GM21528 (cell line): ENCODE results near the gene TPST1.

Source experiments
- ATAC-seq: cut with Tn5 transposase; IDR thresholded peaks from one replicate; pipeline ENCODE4 v1.9.1; 2021; ENCODE audit warnings: mild to moderate bottlenecking, moderate library complexity; ENCODE audit not compliant: unreplicated experiment, low FRiP score

TPST1 gene

DNA sequence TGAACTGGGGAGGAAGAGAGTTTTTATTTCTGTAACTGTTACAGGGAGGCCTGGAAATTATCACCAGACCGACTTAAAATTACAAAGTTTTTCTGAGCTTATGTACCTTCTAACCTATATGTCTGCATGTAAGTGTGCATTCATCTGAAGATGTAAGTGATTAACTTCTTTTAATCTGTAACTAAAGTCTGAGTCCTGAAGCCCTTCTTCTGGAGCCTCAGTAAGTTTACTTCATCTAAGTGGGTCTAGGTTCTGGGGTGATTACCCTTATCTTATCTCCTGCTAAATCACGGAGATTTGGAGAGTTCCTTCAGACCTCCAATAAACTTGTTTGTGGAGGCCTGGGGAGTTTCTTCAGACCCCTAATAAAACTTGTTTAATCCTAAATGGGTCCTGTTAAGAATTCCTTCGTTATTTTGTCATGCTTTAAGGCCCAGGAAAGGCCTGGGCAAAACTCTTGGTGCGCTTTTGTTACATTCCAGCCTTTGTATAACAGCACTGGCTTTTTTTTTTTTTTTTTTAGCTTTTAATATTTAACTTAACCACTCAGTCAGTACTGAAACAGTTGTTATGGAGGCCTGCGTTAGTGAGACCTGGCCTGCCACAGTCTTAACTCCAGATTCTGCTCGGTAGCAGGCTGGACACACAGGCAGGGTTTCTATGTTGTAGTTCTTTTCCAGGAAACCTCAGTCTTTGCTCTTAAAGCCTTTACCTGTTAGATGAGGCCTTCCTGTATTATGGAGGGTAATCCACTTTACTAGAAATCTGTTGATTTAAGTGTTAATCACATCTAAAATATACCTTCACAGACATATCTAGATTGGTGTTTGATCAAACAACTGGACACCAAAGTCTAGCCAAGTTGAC lies 33.0 kb downstream of the TPST1 start:
- ATAC-seq, result no peak

DNA sequence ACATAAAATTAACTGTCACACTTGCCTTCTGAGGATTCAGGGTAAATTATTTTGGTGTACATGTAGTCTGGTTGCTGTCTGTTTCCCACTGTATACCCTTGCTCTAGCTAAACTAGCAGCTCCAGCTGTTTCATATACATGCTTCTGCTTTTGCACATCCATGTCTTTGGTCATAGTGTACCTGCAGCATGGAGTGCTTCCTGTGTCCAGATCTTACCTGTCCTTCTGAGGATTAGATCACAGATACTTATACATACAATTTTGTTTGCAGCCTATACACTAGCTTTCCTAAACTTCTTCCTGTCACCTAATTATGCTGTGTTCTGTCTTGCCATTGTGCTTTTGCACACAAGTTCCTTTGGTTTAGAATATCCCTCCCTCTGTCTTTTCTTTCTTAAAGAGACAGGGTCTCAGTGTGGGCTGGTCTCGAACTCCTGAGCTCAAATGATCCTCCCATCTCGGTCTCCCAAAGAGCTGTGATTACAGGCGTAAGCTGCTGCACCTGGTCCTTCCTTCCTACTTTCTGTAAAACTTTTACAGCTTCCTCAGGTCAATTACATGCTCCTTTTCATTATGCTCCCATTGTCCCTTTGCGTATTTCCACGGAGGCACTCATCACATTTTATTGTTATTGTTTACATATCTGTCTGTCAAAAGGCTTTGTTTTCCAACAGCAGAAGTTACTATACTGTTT lies 33.8 kb downstream of the TPST1 start:
- no peak for ATAC-seq

DNA sequence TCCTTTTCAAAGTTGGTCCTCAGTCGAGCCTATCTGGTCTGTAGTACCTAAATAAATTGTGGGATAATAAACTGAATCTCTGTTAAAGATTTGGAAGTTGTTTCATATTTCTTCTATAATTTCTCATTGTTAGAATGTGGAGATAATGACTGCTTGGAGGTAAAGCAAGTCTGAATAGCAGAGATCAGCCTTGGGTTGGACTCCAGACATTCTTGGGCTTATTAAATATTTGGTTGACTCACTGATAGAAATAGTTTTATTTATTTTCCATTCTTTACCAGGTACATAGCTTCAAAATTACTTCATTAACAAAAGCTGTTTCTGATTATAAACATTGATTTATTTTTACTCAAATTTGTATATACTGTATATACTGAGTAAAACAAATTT lies 34.3 kb downstream of the TPST1 start:
- no peak for ATAC-seq

DNA sequence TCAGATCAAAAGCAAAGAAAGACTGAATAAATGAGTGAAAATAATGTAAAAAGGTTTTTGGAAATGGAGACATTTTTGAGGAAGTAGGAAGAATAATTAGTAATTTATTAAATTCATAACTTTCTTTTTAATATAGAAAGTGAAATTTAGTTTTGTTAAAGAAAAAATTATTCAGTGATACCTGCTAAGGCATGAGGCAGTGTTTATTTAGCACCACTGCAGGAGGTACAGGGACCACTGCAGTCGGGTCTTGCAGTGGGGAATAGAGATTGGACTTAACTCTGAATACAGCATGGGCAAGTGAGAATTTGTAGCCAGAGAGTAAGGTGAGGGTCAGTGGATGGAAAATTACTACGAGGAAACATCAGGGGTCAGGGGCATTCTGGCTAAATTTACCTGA lies 39.9 kb downstream of the TPST1 start:
- no peak for ATAC-seq

DNA sequence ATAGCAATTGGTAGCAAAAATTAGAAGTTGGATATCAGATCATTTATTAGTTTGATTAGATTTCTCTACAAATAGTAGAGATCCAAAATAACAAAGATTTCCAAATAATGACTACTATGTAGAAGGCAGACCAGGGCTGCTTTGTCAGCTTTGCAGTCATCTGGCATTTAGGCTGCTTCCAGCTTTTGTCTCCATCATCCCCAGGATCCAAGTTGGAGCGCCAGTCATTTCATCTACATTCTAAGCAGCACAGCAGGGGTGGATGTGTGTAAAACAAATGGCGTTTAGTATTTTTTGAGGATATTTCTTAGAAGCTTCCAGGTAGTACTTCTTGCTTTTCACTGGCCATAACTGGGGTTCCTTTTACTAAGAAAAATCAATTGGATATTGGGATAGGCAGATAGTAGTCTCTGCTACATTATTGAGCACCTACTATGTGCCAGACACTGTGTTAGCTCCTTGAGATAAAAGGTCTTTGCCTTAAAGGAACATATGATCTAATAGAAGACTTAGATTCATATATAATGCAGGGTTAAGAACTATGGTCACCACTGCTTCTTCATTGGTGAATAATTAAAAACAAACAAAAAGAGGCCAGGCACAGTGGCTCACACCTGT lies 41.5 kb downstream of the TPST1 start:
- no peak for ATAC-seq

DNA sequence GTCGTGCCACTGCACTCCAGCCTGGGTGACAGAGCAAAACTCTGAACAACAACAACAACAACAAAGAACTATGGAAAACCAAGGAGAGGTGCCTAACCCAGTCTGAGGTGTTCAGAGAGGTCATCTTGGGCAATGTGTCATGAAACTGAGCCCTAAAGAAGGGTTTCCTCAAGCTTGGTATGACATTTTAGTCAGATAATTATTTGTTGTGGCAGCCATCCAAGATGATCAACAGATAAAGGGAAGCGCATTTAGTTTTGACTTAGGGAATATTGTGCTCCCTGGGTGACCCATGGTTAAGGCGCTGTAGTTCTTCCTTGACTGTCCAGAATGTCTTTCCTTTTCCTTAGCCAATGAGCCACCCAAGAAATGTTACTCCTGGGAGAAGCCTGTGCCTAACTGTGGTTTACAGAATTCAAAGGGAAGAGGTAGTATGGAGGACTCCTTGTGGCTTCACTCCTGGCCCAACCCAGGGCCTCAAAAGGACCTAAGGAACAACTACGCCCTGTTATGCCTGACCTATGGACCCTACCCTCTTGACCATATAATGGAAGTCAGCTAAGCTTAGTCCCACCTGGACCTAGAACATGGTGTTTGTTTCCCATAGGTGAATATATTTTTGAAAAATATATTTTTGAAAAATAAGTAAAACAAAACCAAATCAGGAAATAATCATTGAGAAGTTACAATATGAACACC lies 42.4 kb downstream of the TPST1 start:
- ATAC-seq, result no peak

DNA sequence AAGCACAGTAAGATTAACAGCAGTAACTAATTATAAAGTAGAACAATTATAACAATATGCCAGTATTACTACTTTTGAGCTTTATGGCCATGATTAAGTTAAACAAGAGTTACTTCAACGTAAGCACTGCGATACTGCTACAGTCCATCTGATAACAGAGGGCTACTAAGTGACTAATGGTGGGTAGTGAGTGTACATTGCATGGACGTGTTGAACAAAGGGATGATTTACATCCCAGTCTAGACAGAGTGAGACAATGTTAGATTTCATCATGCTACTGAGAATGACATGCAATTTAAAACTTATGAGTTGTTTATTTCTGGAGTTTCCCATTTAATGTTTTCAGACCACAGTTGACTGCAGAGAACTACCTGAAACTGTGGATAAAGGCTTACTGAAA lies 45.6 kb downstream of the TPST1 start:
- ATAC-seq, result no peak

DNA sequence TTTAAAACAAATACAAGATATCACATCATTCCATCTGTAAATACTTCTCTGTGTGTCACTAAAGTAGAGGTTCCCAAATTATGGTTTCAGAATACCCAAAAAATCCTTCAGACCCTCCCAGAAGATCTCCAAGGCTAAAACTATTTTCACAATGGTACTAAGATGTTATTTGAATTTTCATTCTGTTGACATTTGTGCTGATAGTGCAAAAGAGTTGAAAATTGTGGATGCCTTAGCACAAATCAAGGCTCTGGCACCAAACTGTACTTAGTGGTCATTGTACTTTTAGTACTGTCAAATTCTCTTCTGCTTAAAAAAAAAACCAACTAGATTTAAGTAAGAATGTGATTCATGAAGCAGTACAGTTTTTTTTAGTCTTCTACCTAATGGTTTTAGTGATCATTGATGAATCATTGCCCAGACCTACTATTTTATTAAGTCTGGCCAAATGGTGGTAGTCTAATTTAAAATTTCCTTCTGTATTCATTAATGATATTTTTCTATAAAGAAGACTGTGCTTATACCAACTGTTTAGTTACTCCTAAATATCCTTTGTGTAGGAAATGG lies 50.5 kb downstream of the TPST1 start:
- no peak for ATAC-seq

DNA sequence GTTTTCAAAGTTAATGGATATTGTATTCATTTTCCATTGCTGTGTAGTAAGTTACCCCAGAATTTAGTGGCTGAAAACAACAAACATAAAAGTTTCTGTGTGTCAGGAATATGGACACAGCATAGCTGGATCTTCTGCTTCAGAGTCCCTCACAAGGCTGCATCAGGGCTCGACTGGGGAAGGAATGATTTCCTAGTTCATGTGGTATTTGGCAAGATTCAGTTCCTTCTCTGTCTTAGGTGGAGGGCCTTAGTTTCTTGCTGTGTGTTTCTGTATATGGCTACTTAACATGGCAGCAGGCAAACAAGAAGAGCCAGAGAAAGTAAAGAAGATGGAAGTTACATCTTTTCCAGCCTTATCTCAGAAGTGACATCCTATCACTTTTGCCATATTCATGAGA lies 51.1 kb downstream of the TPST1 start:
- ATAC-seq, result no peak

DNA sequence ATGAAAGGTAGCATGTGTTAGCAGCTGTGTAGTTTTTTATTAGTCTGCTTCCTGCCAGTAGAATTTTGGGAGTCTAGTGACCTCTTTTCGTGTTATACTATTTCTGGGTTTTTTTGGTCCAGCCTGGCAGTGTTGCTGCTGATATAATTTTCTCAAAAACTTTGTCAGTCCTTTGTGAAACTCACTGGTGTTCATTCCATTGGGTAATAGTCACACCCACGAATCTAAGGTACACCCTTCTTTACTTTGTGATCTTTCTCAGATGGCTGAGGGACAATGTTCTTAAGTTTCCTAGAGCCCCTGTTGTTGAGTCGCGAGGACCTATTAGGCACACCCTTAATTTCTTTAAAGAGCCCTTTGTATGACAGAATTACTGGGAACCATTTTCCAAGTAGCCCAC lies 52.3 kb downstream of the TPST1 start:
- no peak for ATAC-seq

DNA sequence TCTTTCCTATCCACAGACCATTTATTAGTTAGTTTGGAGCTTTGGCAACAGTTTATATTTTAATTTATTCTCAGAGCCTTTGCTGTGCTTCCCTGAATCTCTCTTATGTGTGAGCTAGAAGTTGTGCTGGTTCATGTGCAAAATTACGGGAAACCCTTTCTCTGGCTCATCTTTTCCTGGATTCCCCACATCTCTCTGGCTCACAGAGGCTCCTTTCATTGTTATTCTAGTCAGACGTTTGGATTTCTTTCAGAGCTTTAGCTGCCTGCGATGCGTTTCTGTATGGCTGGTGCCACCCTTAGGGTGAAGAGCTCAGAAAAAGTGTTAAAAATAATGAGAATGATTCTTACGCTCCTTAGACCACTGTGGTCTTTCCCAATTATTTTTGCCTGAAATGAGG lies 53.3 kb downstream of the TPST1 start:
- no peak for ATAC-seq

DNA sequence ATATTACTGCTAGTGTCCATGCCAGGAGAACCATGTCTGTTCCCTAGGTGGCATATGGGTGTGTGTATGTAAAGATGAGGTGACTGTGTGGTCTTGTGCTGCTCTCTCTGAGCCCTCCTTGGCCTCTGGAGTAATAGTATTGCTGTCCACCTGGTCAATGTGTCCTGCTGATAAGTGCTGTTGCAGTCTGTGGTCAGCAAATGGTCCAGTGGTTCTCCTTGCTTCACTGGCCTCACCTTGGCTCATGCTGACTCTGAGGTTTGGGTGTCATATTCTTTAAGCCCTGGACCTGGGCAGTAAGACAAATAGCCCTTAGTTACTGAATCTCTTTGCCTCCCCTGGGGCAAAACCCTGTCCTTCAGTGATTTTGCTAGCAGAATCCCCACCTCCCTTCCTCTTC lies 56.8 kb downstream of the TPST1 start:
- ATAC-seq, result no peak

DNA sequence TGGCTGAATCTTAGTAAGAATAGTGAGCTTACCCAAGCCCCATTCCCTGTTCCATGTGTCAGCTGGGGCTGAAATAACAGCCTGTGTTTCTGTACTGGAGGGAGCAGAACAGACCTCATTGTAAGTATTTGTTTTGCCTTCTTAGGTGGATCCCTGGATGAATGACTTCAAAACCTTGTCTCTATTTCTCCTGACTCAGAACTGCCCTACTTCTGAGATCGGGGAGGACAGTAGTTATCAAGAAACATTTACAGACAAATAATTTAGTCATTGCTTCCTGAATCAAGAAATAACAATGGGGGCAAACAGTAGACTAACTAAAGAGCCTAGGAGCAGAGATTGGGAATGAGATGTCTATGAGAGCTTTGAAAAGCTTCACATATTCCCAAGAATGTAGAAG lies 58.8 kb downstream of the TPST1 start:
- ATAC-seq, result no peak

DNA sequence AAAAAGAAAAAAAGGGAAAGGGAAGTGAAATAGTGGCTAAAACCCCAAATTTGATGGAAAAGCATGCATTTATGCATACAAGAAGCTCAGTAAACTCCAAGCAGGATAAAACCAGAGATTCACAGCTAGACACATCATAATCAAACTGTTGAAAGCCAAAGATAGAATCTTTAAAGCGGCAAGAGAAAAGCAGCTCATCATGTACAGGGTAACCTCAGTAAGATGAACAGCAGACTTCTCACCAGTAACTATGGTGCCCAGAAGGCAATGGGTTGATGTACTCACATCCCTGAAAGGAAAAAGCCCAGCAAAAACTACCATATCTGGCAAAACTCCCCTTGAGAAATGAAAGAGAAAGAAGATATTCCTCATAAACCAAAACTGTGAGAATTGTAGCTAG lies 60.4 kb downstream of the TPST1 start:
- no peak for ATAC-seq

DNA sequence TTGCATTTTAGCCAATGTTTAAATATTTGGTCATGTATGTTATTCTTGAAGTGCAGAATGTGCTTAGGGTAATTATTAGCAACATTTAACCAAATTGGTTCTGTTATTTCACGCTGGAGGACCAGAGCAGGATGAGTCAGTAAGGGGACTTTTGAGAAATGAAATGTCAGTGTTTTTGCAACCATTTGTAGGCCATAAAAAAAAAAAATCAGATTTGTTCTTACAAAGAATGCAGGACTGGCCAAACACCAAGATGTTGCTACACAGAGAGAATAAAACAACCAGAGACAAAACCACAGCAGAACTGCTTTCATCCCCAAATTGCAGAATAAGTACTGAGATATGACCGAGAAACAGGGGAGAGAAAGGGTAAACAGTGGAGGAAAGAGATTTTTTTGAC lies 62.1 kb downstream of the TPST1 start:
- no peak for ATAC-seq

DNA sequence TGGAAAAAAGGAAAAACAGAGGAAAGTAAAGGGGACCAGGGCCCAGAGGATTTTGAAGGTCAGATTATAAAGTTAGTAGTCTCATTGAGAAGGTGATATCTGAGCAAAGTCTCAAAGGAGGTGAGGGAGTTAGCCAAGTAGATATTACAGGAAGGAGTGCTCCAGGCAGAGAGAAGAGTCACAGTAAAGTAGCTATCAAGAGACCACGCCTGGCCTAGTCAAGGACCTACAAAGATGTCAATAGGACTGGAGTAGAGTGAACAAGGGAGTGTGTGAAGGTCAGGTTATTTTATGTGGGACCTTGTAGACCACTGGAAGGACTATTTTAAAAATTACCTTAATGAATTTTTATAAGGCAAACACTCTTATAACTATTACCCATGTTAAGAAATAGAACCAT lies 64.8 kb downstream of the TPST1 start:
- no peak for ATAC-seq

DNA sequence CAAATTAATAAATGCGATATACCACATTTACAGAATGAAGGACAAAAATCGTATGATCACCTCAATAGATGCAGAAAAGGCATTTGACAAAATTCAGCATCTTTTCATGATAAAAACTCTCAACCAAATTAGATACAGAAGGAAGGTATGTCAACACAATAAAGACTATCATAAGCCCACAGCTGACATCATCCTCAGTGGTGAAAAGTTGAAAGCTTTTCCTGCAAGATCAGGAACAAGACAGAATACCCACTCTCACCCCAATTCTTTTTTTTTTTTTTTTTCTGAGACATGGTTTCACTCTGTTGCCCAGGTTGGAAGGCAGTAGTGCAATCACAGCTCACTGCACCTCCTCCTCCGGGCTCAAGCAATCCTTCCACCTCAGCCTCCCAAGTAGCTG lies 67.2 kb downstream of the TPST1 start:
- no peak for ATAC-seq

DNA sequence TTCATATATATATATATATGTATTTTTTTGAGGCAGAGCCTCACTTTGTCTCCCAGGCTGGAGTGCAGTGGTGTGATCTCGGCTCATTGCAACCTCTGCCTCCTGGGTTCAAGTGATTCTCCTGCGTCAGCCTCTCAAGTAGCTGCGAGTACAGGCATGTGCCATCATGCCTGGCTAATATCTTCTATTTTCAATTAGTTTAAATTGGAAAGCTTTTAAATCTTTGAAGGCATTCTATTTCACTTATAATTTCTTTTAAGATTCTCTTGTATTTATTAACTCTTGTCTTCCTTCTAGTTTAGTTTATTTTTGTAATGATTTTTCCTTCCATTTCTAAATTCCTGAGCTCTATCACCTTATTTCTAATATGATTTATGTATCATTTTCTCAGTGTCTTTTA lies 71.2 kb downstream of the TPST1 start:
- ATAC-seq, result no peak

DNA sequence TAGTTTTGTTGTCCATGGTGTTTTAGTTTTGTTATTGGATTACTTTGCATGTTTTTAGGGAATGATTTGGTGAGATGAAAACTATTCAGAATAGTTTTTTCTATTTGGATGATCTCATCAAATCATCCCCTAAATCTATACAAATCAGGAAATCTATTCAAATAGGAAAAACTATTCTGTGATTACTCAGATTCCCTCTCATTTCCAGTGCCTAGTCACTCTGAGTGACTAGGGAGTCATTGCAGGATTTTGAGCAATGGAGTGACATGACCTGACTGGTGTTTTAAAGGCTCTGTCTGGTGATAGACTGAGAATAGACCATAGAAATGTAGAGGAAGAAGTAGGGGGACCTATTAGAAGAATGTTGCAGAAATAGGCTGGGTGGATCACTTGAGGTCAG lies 72.4 kb downstream of the TPST1 start:
- ATAC-seq, result no peak

DNA sequence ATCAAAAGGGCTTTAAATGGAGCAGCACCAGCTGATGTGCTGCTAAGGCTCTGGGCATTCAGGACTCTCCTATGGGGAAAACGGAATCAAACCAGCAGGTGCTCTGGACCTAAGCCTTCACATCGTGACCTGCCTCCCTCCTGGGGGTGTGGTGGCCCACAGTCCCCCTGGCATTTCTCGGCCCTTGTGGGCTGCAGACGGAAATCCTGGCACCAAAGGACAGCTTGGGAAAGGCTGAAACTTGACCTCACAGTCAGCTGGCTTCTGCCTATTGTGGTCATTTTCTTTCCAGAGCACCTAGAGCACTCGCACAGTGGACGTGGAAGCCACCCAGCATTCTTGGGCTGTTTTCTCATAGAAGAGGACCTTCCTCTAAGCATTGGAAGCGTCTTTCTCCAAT lies 74.8 kb downstream of the TPST1 start:
- no peak for ATAC-seq
